OCI-LY7 (cell line): ENCODE measurements around the gene EYS. TPM values are rescaled to one million over a fixed set of nuclear protein-coding genes. Genes with fewer than 3 reads are reported as not detected.
"Not testable (repeated sequence)": the region's sequence is repeated elsewhere in the genome, so short reads cannot be mapped to it uniquely, and the experiment has no call there.

Experiments used
- BruUV-seq: library from RNA; stranded (reverse); fragments of 400-500 nt; replicated peaks from 2 replicates; lab custom pipeline; 2021; lab: Mats Ljungman, UMichigan
- CTCF ChIA-PET: fragments of 300-600 bp; sonication (Branson Sonifier 250); formaldehyde crosslinking; loops from one replicate; lab custom pipeline; 2022; ENCODE audit warnings: antibody characterized with exemption; ENCODE audit not compliant: unreplicated experiment; lab: Charles Lee
- POLR2A ChIA-PET: fragments of 300-600 bp; sonication (Branson Sonifier 250); formaldehyde crosslinking; loops from one replicate; lab custom pipeline; 2022; ENCODE audit warnings: antibody characterized with exemption; lab: Charles Lee
- DNase-seq: peaks from one replicate; pipeline ENCODE4 v3.0.0-alpha.2; 2015; ENCODE audit warnings: low spot score
- H2AFZ ChIP-seq: fragments of 200-600 bp; sonication (generic), shearing (Covaris generic); 2 replicates; pipeline ENCODE4 v1.6.1; 2014; ENCODE audit warnings: mild to moderate bottlenecking, antibody characterized with exemption, low read length, moderate library complexity
- H3K27ac ChIP-seq: fragments of 200-600 bp; sonication (generic); 2 replicates; pipeline ENCODE4 v1.5.1; 2014; ENCODE audit warnings: mixed run types, low read depth, mild to moderate bottlenecking, moderate library complexity, low read length, inconsistent platforms; ENCODE audit not compliant: poor library complexity, severe bottlenecking
- H3K36me3 ChIP-seq: fragments of 200-600 bp; sonication (generic); 2 replicates; pipeline ENCODE4 v1.6.1; 2014; ENCODE audit warnings: mild to moderate bottlenecking, antibody characterized with exemption, low read length, moderate library complexity, mixed read lengths; ENCODE audit not compliant: insufficient read depth
- H3K4me1 ChIP-seq: fragments of 200-600 bp; sonication (generic); 2 replicates; pipeline ENCODE4 v1.5.1; 2014; ENCODE audit warnings: mild to moderate bottlenecking, low read length; ENCODE audit not compliant: insufficient read depth, poor library complexity, severe bottlenecking
- H3K4me2 ChIP-seq: fragments of 200-600 bp; sonication (generic); 2 replicates; pipeline ENCODE4 v1.6.1; 2014; ENCODE audit warnings: mild to moderate bottlenecking, low read length
- H3K4me3 ChIP-seq: fragments of 200-600 bp; sonication (generic); 2 replicates; pipeline ENCODE4 v1.5.1; 2014; ENCODE audit warnings: mild to moderate bottlenecking, low read depth, low read length; ENCODE audit not compliant: poor library complexity, severe bottlenecking
- H3K79me2 ChIP-seq: fragments of 200-600 bp; sonication (generic); 2 replicates; pipeline ENCODE4 v1.6.1; 2016; ENCODE audit warnings: low read depth, mild to moderate bottlenecking, low read length, moderate library complexity, mixed read lengths; ENCODE audit not compliant: insufficient read depth
- H3K9me2 ChIP-seq: fragments of 200-600 bp; sonication (generic); 2 replicates; pipeline ENCODE4 v1.6.1; 2016; ENCODE audit warnings: mild to moderate bottlenecking, low read length, mixed read lengths; ENCODE audit not compliant: insufficient read depth
- H3K9me3 ChIP-seq: fragments of 200-600 bp; sonication (generic); 2 replicates; pipeline ENCODE4 v1.6.1; 2014; ENCODE audit warnings: mild to moderate bottlenecking, mixed run types, low read length, mixed read lengths
- H4K20me1 ChIP-seq: fragments of 200-600 bp; sonication (generic); 2 replicates; pipeline ENCODE4 v1.6.1; 2014; ENCODE audit warnings: mild to moderate bottlenecking, antibody characterized with exemption, low read length, moderate library complexity, mixed read lengths; ENCODE audit not compliant: insufficient read depth
- EZH2phosphoT487 ChIP-seq: fragments of 200-600 bp; sonication (generic); IDR thresholded peaks from 2 replicates; pipeline ENCODE4 v1.6.1; 2018; ENCODE audit warnings: low read depth, borderline replicate concordance, mild to moderate bottlenecking, mixed run types, antibody characterized with exemption, low read length, moderate library complexity, mixed read lengths
- intact Hi-C: fragments of 100-400 bp; cut with micrococcal nuclease; formaldehyde crosslinking; loops from one replicate; pipeline ENCODE4 v1.10.0; 2022; ENCODE audit not compliant: unreplicated experiment
- total RNA-seq, 2 experiments: library from RNA; depleted of rRNA in 1 of 2; stranded (reverse); fragments of >200 nt in 1 of 2; shearing (Covaris generic) in 1 of 2; gene quantifications; 2 replicates each; pipeline ENCODE4 v1.2.3, GENCODE V29; 2014 to 2022
- TF ChIP-seq, protein P1 (sequence below): fragments of 200-600 bp; sonication (generic); conservative IDR thresholded peaks from 2 replicates; pipeline ENCODE4 v1.5.1; 2014; ENCODE audit warnings: mild to moderate bottlenecking, antibody characterized with exemption, low read length, moderate library complexity, mixed read lengths

The EYS gene
- total RNA-seq, 2 experiments from 2014 or later: not detected

DNA sequence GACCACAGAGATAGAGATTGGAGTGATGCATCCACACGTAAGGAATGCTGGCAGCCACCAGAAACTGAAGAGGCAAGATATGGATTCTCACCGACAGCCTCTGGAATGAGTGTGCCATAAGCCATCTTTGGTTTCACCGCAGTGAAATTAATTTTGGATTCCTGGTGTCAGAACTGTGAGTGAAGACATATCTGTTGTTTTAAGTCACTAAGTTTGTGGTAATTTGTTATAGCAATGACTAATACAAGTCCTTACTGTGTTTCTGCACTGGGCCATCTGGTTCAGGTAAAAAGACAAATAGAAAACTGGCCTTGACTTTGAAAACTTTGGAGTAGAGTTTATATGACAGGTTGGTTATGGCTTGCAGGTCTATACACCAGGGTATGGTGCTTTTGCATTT is 1809.6 kb downstream of the EYS start:
- no peaks in the 10 kb centered on the region for H3K36me3 ChIP-seq
- intact Hi-C loops: no loop called here
- H3K9me2 ChIP-seq: no peaks in the 10 kb centered on the region
- ChIA-PET POLR2A (no interaction called here), CTCF (no interaction called here)
- DNase-seq: no peak
- TF ChIP-seq EZH2phosphoT487: no peak
- TF ChIP-seq, protein P1, sequence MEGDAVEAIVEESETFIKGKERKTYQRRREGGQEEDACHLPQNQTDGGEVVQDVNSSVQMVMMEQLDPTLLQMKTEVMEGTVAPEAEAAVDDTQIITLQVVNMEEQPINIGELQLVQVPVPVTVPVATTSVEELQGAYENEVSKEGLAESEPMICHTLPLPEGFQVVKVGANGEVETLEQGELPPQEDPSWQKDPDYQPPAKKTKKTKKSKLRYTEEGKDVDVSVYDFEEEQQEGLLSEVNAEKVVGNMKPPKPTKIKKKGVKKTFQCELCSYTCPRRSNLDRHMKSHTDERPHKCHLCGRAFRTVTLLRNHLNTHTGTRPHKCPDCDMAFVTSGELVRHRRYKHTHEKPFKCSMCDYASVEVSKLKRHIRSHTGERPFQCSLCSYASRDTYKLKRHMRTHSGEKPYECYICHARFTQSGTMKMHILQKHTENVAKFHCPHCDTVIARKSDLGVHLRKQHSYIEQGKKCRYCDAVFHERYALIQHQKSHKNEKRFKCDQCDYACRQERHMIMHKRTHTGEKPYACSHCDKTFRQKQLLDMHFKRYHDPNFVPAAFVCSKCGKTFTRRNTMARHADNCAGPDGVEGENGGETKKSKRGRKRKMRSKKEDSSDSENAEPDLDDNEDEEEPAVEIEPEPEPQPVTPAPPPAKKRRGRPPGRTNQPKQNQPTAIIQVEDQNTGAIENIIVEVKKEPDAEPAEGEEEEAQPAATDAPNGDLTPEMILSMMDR: no peak
- no peaks in the 10 kb centered on the region for H3K79me2 ChIP-seq
- no peaks in the 10 kb centered on the region for H3K4me1 ChIP-seq
- no peak overlapping the region for H3K4me3 ChIP-seq
- no TSS peak for BruUV-seq
- no peaks in the 10 kb centered on the region for H3K9me3 ChIP-seq
- no peaks in the 10 kb centered on the region for H4K20me1 ChIP-seq
- no peak overlapping the region for H3K27ac ChIP-seq
- H3K4me2 ChIP-seq: no peak overlapping the region
- no peak overlapping the region for H2AFZ ChIP-seq

DNA sequence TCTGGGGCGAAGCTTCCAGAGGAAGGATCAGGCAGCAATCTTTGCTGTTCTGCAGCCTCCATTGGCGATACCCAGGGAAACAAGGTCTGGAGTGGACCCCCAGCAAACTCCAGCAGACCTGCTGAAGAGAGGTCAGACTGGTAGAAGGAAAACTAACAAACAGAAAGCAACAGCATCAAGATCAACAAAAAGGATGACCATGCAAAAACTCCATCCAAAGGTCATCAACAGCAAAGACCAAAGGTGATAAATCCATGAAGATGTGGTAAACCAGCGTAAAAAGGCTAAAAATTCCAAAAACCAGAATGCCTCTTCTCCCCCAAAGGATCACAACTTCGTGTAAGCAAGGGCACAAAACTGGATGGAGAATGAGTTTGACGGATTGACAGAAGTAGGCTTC is 1818.6 kb downstream of the EYS start:
- POLR2A ChIA-PET: no interaction called here
- H3K4me3 ChIP-seq: no peak overlapping the region
- CTCF ChIA-PET: no interaction called here

DNA sequence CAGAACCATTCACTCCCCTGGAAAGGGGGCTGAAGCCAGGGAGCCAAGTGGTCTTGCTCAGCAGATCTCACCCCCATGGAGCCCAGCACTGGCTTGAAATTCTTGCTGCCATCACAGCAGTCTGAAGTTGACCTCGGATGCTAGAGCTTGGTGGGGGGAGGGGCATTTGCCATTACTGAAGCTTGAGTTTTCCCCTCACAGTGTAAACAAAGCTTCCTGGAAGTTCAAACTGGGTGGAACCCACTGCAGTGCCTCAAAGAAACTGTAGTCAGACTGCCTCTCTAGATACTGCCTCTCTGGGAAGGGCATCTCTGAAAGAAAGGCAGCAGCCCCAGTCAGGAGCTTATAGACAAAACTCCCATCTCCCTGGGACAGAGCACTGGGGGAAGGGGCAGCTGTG is 1819.2 kb downstream of the EYS start:
- H3K4me1 ChIP-seq, H4K20me1 ChIP-seq, H3K4me3 ChIP-seq, DNase-seq, H3K9me2 ChIP-seq, BruUV-seq, H3K27ac ChIP-seq, H2AFZ ChIP-seq, H3K9me3 ChIP-seq, H3K36me3 ChIP-seq, CTCF ChIA-PET, H3K4me2 ChIP-seq, H3K79me2 ChIP-seq, intact Hi-C loops: not testable (repeated sequence)
- POLR2A ChIA-PET: interaction anchor here (0.7 kb wide), 1 partner anchor 69 kb away, joined by 3 read pairs; no protein-coding TSS in a partner anchor

More for the DNA sequence above, 1818.6 kb downstream of the EYS start:
- Histone ChIP-seq H3K9me2 (no peaks in the 10 kb centered on the region), H3K36me3 (no peaks in the 10 kb centered on the region), H3K79me2 (no peaks in the 10 kb centered on the region), H4K20me1 (no peaks in the 10 kb centered on the region), H3K9me3 (no peaks in the 10 kb centered on the region), H3K27ac (no peak overlapping the region), H3K4me1 (no peaks in the 10 kb centered on the region), H3K4me2 (no peak overlapping the region), H2AFZ (no peak overlapping the region)
- BruUV-seq: no TSS peak
- intact Hi-C loops: no loop called here
- no peak for TF ChIP-seq EZH2phosphoT487
- TF ChIP-seq, protein P1: no peak
- no peak for DNase-seq
